Measurements from ENCODE around the gene TMEM138. TPM values are rescaled to one million over a fixed set of nuclear protein-coding genes. Genes with fewer than 3 reads are reported as not detected.

TMEM138 gene
- total and polyA plus RNA-seq, 2 of the 13 experiments (the other 11 are each of a cell fraction or from before 2014, with no cell fraction given) = 43.5 to 61.0 TPM

DNA sequence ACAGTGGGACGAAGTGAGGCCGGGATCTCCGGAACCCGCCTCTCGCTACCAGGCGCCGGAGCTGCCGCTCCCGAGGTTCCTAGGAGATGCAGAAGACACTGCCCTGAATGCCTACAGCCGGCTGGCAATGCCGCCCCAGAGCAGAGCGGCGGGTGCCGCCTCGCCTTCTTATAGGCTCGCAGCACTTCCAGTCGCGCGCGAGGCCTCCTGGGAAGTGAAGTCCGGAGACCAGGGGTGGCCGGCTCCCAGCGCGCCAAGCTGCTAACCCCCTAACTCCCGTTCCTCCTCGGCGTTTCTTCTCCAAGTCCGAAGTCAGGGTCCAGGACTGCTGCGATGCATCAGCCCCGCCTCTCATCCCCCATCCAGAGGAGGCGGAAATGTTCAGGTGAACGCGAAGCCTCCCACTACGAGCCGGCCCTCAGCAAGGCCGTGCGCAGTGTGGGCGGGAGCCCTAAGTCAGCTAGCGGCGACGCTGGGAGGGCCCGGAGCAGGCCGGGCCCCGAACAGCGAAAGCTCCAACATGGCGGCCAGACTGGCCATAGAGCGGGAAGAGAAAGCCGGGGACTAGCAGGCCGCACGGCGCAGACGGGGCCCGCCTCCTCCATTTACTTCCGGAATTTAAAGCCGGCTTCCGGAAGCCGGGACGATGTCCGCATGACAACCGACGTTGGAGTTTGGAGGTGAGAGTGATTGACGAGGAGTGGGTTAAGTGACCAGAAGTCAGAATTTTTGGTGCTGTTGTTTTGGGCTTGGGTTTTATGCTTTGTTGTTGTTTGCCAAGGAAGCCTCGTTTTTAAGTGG lies at the start of gene TMEM138, which contains the start of gene CYB561A3 (continued):
- TF ChIP-seq ZBTB2 (CRISPR knock-in tag; IDR thresholded peaks at IDR 0.05; ENCODE audit: low read depth) = peak; percentile 36; the same call in 1 of the 2 replicates
- no peak for TF ChIP-seq ZKSCAN1 (IDR thresholded peaks at IDR 0.05; ENCODE audit: low read length)
- no peak for TF ChIP-seq HDAC6 (IDR thresholded peaks at IDR 0.05; ENCODE audit: low read depth, low read length)
- no peak for TF ChIP-seq MLXIP (CRISPR knock-in tag; IDR thresholded peaks at IDR 0.05; ENCODE audit: borderline replicate concordance)
- TF ChIP-seq ZNF20 (CRISPR knock-in tag; IDR thresholded peaks at IDR 0.05) = 0 out of 2 replicates have a peak, but pooled peaks have one; percentile 75
- TF ChIP-seq, protein P1, sequence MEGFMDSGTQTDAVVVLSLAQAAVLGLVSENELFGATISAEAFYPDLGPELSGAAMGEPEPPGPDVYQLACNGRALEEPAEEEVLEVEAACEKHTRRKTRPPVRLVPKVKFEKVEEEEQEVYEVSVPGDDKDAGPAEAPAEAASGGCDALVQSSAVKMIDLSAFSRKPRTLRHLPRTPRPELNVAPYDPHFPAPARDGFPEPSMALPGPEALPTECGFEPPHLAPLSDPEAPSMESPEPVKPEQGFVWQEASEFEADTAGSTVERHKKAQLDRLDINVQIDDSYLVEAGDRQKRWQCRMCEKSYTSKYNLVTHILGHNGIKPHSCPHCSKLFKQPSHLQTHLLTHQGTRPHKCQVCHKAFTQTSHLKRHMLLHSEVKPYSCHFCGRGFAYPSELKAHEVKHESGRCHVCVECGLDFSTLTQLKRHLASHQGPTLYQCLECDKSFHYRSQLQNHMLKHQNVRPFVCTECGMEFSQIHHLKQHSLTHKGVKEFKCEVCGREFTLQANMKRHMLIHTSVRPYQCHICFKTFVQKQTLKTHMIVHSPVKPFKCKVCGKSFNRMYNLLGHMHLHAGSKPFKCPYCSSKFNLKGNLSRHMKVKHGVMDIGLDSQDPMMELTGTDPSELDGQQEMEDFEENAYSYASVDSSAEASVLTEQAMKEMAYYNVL (CRISPR knock-in tag; IDR thresholded peaks at IDR 0.05; ENCODE audit: borderline replicate concordance) = no peak
- TF ChIP-seq, protein P2, sequence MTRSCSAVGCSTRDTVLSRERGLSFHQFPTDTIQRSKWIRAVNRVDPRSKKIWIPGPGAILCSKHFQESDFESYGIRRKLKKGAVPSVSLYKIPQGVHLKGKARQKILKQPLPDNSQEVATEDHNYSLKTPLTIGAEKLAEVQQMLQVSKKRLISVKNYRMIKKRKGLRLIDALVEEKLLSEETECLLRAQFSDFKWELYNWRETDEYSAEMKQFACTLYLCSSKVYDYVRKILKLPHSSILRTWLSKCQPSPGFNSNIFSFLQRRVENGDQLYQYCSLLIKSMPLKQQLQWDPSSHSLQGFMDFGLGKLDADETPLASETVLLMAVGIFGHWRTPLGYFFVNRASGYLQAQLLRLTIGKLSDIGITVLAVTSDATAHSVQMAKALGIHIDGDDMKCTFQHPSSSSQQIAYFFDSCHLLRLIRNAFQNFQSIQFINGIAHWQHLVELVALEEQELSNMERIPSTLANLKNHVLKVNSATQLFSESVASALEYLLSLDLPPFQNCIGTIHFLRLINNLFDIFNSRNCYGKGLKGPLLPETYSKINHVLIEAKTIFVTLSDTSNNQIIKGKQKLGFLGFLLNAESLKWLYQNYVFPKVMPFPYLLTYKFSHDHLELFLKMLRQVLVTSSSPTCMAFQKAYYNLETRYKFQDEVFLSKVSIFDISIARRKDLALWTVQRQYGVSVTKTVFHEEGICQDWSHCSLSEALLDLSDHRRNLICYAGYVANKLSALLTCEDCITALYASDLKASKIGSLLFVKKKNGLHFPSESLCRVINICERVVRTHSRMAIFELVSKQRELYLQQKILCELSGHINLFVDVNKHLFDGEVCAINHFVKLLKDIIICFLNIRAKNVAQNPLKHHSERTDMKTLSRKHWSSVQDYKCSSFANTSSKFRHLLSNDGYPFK (CRISPR knock-in tag; IDR thresholded peaks at IDR 0.05; ENCODE audit: borderline replicate concordance) = peak; percentile 89; the same call in 1 of the 2 replicates
- TF ChIP-seq, protein P3, sequence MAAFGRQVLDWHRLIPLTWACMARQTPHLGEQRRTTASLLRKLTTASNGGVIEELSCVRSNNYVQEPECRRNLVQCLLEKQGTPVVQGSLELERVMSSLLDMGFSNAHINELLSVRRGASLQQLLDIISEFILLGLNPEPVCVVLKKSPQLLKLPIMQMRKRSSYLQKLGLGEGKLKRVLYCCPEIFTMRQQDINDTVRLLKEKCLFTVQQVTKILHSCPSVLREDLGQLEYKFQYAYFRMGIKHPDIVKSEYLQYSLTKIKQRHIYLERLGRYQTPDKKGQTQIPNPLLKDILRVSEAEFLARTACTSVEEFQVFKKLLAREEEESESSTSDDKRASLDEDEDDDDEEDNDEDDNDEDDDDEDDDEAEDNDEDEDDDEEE (CRISPR knock-in tag; IDR thresholded peaks at IDR 0.05) = no peak
- no peak for TF ChIP-seq HMG20B (CRISPR knock-in tag; conservative IDR thresholded peaks at IDR 0.05)
- no peak; the same call in 1 of the 2 replicates for TF ChIP-seq HOXD1 (CRISPR knock-in tag; IDR thresholded peaks at IDR 0.05)
- TF ChIP-seq KLF15 (CRISPR knock-in tag; IDR thresholded peaks at IDR 0.05; ENCODE audit: borderline replicate concordance) = peak; percentile 90
- TF ChIP-seq SP2 (CRISPR knock-in tag; IDR thresholded peaks at IDR 0.05) = peak; percentile 72
- TF ChIP-seq TOPORS (CRISPR knock-in tag; IDR thresholded peaks at IDR 0.05) = 0 out of 2 replicates have a peak, but pooled peaks have one; percentile 11
